GM23248 (cell line): ENCODE data around the gene TNFRSF8.

Experiments used
- EZH2 ChIP-seq: fragments of 200-600 bp; sonication (generic); IDR thresholded peaks from 2 replicates; pipeline ENCODE4 v1.6.1; 2018; ENCODE audit warnings: antibody characterized with exemption, mild to moderate bottlenecking; ENCODE audit not compliant: insufficient read depth, poor library complexity, severe bottlenecking
- EZH2phosphoT487 ChIP-seq: fragments of 200-600 bp; sonication (generic); IDR thresholded peaks from 2 replicates; pipeline ENCODE4 v1.6.1; 2018; ENCODE audit warnings: antibody characterized with exemption, moderate library complexity, mild to moderate bottlenecking, low read depth; ENCODE audit not compliant: insufficient read depth

GRCh38 chr1:12029720-12030339 lies 33.3 kb upstream of the TNFRSF8 start:
- no peak for TF ChIP-seq EZH2
- no peak for TF ChIP-seq EZH2phosphoT487
